ENCODE data around the gene ZC3H6. TPM values are rescaled to one million over a fixed set of nuclear protein-coding genes. Genes with fewer than 3 reads are reported as not detected.

ZC3H6 gene
- total and polyA plus RNA-seq, 12 donors: 0.83 to 29.5 (median 25.0) TPM

- H3K27me3 ChIP-seq: no peaks in the 10 kb centered on the region
- no peak overlapping the region for H3K27ac ChIP-seq
- ATAC-seq (no peak), DNase-seq (no peak)
- WGBS, 2 donors: 69 to 74% methylated on average over 5 of the region's 5 CpGs
- no peak overlapping the region for H3K4me3 ChIP-seq
- no peak for TF ChIP-seq CTCF (IDR thresholded peaks at IDR 0.05)
- intact Hi-C loops (cut with DNase I): no loop called here
- H3K9me3 ChIP-seq: peaks cover 0 to 6% (median 0%) of the 10 kb centered on the region in 11 donors
- H3K4me1 ChIP-seq: no peaks in the 10 kb centered on the region
- peaks cover 0 to 67% (median 9%) of the 10 kb centered on the region in 9 donors for H3K36me3 ChIP-seq
These were observed 56.8 kb downstream of the ZC3H6 start for GRCh38 chr2:112332123-112332696.

GRCh38 chr2:112335600-112335999 lies 60.2 kb downstream of the ZC3H6 start:
- no peak for TF ChIP-seq CTCF (IDR thresholded peaks at IDR 0.05)
- ATAC-seq: no peak
- intact Hi-C loops (cut with DNase I): no loop called here
- no peak for DNase-seq
- Histone ChIP-seq H3K36me3 (peaks cover 0 to 36% (median 9%) of the 10 kb centered on the region in 9 donors), H3K4me3 (no peak overlapping the region), H3K27me3 (no peaks in the 10 kb centered on the region), H3K9me3 (no peaks in the 10 kb centered on the region), H3K4me1 (no peaks in the 10 kb centered on the region), H3K27ac (no peak overlapping the region)
- WGBS, 2 donors: 93 to 94% methylated on average over 1 of the region's 1 CpG

GRCh38 chr2:112339986-112340385 lies 64.6 kb downstream of the ZC3H6 start:
- Histone ChIP-seq H3K36me3 (peaks cover 0 to 3% (median 0%) of the 10 kb centered on the region in 9 donors), H3K4me1 (no peaks in the 10 kb centered on the region), H3K27ac (no peak overlapping the region), H3K4me3 (no peak overlapping the region), H3K9me3 (no peaks in the 10 kb centered on the region), H3K27me3 (no peaks in the 10 kb centered on the region)
- intact Hi-C loops (cut with DNase I): no loop called here
- WGBS, 2 donors: 63 to 65% methylated on average over 2 of the region's 2 CpGs
- ATAC-seq (no peak), DNase-seq (no peak)
- no peak for TF ChIP-seq CTCF (IDR thresholded peaks at IDR 0.05)

GRCh38 chr2:112340475-112341267 lies 65.3 kb downstream of the ZC3H6 start:
- Histone ChIP-seq H3K27me3 (no peaks in the 10 kb centered on the region), H3K27ac (no peak overlapping the region), H3K4me3 (no peak overlapping the region), H3K36me3 (no peaks in the 10 kb centered on the region), H3K9me3 (no peaks in the 10 kb centered on the region), H3K4me1 (no peaks in the 10 kb centered on the region)
- no peak for ATAC-seq
- intact Hi-C loops (cut with DNase I): no loop called here
- WGBS, 2 donors: 83 to 85% methylated on average over 9 of the region's 9 CpGs
- TF ChIP-seq CTCF (IDR thresholded peaks at IDR 0.05): no peak
- no peak for DNase-seq

Measured in heart right ventricle (tissue), 16 donors.